Progenitor cell of endocrine pancreas (in vitro differentiated cells): ENCODE measurements around the gene PROK1. TPM values are rescaled to one million over a fixed set of nuclear protein-coding genes. Genes with fewer than 3 reads are reported as not detected.
"Not testable (repeated sequence)": the region's sequence is repeated elsewhere in the genome, so short reads cannot be mapped to it uniquely, and the experiment has no call there.

Experiments
- DNase-seq: peaks from one replicate; pipeline ENCODE4 v3.0.0; 2021; ENCODE audit warnings: low spot score; ENCODE audit not compliant: unreplicated experiment
- H3K27ac Mint-ChIP-seq: 2 replicates; pipeline ENCODE4 v1.8.0; 2021; ENCODE audit warnings: mild to moderate bottlenecking, moderate library complexity, mixed read lengths
- H3K27me3 Mint-ChIP-seq: 2 replicates; pipeline ENCODE4 v1.8.0; 2021; ENCODE audit warnings: mixed read lengths
- H3K36me3 Mint-ChIP-seq: 2 replicates; pipeline ENCODE4 v1.8.0; 2022; ENCODE audit warnings: mixed read lengths; ENCODE audit not compliant: insufficient read depth
- H3K4me1 Mint-ChIP-seq: 2 replicates; pipeline ENCODE4 v1.8.0; 2021; ENCODE audit warnings: low read depth, mixed read lengths
- H3K4me3 Mint-ChIP-seq: 2 replicates; pipeline ENCODE4 v1.8.0; 2021; ENCODE audit warnings: low read depth, mild to moderate bottlenecking, moderate library complexity, mixed read lengths
- H3K9me3 Mint-ChIP-seq: 2 replicates; pipeline ENCODE4 v1.8.0; 2021; ENCODE audit warnings: low read depth, mixed read lengths
- CTCF ChIP-seq: fragments of 200-600 bp; sonication (generic); IDR thresholded peaks from one replicate; pipeline ENCODE4 v1.5.0; 2021; ENCODE audit warnings: antibody characterized with exemption, mild to moderate bottlenecking; ENCODE audit not compliant: unreplicated experiment
- long read RNA-seq: library from polyadenylated mRNA; unstranded; transcript quantifications from one replicate; pipeline ENCODE4 v2.0.0, GENCODE V29; 2020
- total RNA-seq: library from RNA; stranded (reverse); gene quantifications from 2 replicates; pipeline ENCODE4 v1.2.1, GENCODE V29; 2021

Gene PROK1, protein sequence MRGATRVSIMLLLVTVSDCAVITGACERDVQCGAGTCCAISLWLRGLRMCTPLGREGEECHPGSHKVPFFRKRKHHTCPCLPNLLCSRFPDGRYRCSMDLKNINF
- not detected in 2 replicates for total RNA-seq
- long read RNA-seq: 0 reads

DNA sequence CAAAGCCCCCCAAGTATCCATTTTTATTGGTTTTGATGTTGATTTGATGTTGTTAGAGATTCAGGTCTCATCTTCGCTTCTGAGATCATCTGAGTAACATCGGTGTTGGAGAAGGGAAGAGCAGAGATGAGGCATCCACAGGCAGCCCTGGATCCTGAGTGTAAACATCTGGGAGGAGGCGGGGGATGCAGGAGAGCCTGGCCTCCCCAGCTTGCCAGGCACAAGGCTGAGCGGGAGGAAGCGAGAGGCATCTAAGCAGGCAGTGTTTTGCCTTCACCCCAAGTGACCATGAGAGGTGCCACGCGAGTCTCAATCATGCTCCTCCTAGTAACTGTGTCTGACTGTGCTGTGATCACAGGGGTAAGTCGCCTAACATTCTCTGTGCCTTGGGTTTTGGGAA lies at the start of gene PROK1:
TSS of gene PROK1 (plus strand) at position 221 of the 400 bp plus-strand sequence. CDS start at position 289, 68 bp downstream.
- no peak for TF ChIP-seq CTCF
- no peak within 1 kb of the TSS for H3K27ac Mint-ChIP-seq
- H3K36me3 Mint-ChIP-seq: no peaks in the 10 kb centered on the region
- no peak within 1 kb of the TSS for H3K4me3 Mint-ChIP-seq
- H3K4me1 Mint-ChIP-seq: no peaks in the 10 kb centered on the region
- no peak for DNase-seq
- H3K27me3 Mint-ChIP-seq: peaks cover 64% of the 10 kb centered on the region
- H3K9me3 Mint-ChIP-seq: no peaks in the 10 kb centered on the region

GRCh38 chr1:110403805-110404204 lies 47.1 kb upstream of the PROK1 start:
- Mint-ChIP-seq H3K27ac (no peak overlapping the region), H3K4me1 (peaks cover 15% of the 10 kb centered on the region), H3K4me3 (no peak overlapping the region), H3K9me3 (no peaks in the 10 kb centered on the region), H3K36me3 (peaks cover 4% of the 10 kb centered on the region), H3K27me3 (no peaks in the 10 kb centered on the region)
- TF ChIP-seq CTCF: no peak
- no peak for DNase-seq

- no peak overlapping the region for H3K27ac Mint-ChIP-seq
- H3K27me3 Mint-ChIP-seq: no peaks in the 10 kb centered on the region
- DNase-seq: no peak
- H3K4me1 Mint-ChIP-seq: peaks cover 15% of the 10 kb centered on the region
- H3K36me3 Mint-ChIP-seq: peaks cover 4% of the 10 kb centered on the region
- no peak overlapping the region for H3K4me3 Mint-ChIP-seq
- TF ChIP-seq CTCF: no peak
- H3K9me3 Mint-ChIP-seq: no peaks in the 10 kb centered on the region
Observed at GRCh38 chr1:110404401-110404800, 46.5 kb upstream of the PROK1 start.

GRCh38 chr1:110406407-110406806 lies 44.5 kb upstream of the PROK1 start:
- not testable (repeated sequence) for H3K36me3 Mint-ChIP-seq, H3K27me3 Mint-ChIP-seq, H3K9me3 Mint-ChIP-seq, DNase-seq
- Mint-ChIP-seq H3K4me1 (peaks cover 15% of the 10 kb centered on the region), H3K4me3 (peak overlapping the region; percentile 99), H3K27ac (peak overlapping the region; percentile 99)

DNA sequence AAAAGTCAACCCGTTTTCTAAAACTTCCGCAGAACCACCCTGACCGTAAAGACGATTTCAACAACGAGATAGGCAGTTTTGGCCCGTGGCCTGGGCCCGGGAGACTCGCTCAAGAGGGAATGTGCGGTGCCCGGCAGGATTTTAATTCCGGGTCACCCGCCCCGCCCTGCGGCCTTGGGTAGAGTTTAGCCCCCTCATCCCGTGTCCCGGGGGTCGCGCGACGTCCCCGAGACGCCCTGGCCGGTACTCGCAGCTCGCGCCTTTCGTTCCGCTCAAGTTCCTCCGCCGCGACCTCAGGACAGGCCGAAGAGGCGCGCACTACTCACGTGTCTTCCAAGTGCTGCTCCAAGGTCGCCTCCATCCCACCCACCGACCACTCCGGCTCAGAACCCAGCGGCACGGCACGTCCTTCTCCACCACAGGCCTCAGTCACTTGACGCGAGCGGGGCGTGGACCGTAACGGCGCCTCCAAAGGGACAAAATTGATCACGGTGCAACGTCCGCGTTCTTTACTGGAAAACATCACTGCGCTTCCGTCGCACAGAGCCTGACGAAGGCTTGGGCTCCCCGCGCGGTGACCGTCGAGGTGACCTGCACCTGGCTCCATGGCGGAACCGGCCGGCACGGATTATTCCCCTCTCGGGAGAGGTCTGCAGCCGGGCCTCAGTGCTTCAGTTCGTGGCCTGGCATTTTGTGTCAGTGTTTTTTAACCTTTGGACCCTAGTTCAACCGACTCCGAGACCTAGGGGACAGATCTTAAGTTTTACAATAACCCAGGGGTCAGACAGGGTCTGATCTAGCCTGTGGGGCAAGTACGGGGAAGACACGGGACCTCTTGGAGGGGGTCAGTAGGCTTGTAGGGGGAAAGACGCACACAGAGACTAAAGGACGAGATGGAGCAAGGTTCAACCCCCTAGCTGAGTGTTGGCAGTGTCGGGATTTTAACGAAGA lies 43.4 kb upstream of the PROK1 start, which contains the start of gene LAMTOR5:
TSS of gene LAMTOR5 (minus strand) at position 435 of the 951 bp plus-strand sequence. CDS start at position 361, 74 bp downstream.
- Mint-ChIP-seq H3K9me3 (no peaks in the 10 kb centered on the region), H3K27ac (peak within 1 kb of the TSS; percentile 99), H3K4me1 (peaks cover 15% of the 10 kb centered on the region), H3K36me3 (no peaks in the 10 kb centered on the region), H3K27me3 (no peaks in the 10 kb centered on the region), H3K4me3 (peak within 1 kb of the TSS; percentile 99)
- TF ChIP-seq CTCF: no peak
- DNase-seq: peak; percentile 81
